Measurements from ENCODE around the gene CDKAL1. TPM values are rescaled to one million over a fixed set of nuclear protein-coding genes. Genes with fewer than 3 reads are reported as not detected.

Gene CDKAL1
- total and polyA plus RNA-seq, 9 of the 15 experiments (the other 6 are each of a cell fraction or from before 2014, with no cell fraction given): 11.2 to 36.3 (median 20.1) TPM

- ChIA-PET CTCF (ENCODE audit: low intra/inter-chr PET ratio) (no interaction called here), POLR2A (no interaction called here)
- Histone ChIP-seq H3K4me2 (ENCODE audit: insufficient read depth, low read length) (no peak overlapping the region), H4K20me1 (replicated peaks; ENCODE audit: control insufficient read depth, insufficient read depth, low read length) (no peaks in the 10 kb centered on the region), H3K4me1 (replicated peaks in 1 of 2; ENCODE audit: control insufficient read depth in 2 of 2, insufficient read depth in 2 of 2, low read length in 2 of 2) (no peaks in the 10 kb centered on the region), H3K9ac (ENCODE audit: insufficient read depth in 1 of 2, low read depth in 2 of 2, low read length in 2 of 2) (no peak overlapping the region), H3K27me3 (ENCODE audit: control insufficient read depth in 2 of 2, insufficient read depth in 2 of 2, low read length in 2 of 2) (no peaks in the 10 kb centered on the region), H3K36me3 (ENCODE audit: control insufficient read depth, insufficient read depth, low read length) (no peaks in the 10 kb centered on the region), H2AFZ (ENCODE audit: low read depth, low read length) (no peak overlapping the region), H3K4me3 (no peak overlapping the region), H3K9me1 (ENCODE audit: control insufficient read depth, insufficient read depth, low read length) (no peaks in the 10 kb centered on the region), H3K79me2 (ENCODE audit: control insufficient read depth, insufficient read depth, low read length) (no peaks in the 10 kb centered on the region), H3K27ac (ENCODE audit: extremely low read depth, low read depth, low read length) (no peak overlapping the region), H3K9me3 (replicated peaks; ENCODE audit: control insufficient read depth, insufficient read depth, low read depth, low read length) (no peaks in the 10 kb centered on the region)
- ATAC-seq (no peak), FAIRE-seq (no peak), DNase-seq (ENCODE audit: extremely low read depth in 1 of 4, low spot score in 3 of 4) (no peak)
- 70% methylated on average over 5 of the region's 5 CpGs for WGBS (ENCODE audit: insufficient coverage, low coverage, missing lambda C conversion rate)
- intact Hi-C loops (cut with micrococcal nuclease) (no loop called here), in situ Hi-C loops (cut with MboI) (no loop called here)
- TF ChIP-seq KDM2B (CRISPR knock-in tag; IDR thresholded peaks at IDR 0.05) (no peak), CCNT2 (IDR thresholded peaks at IDR 0.05; ENCODE audit: borderline replicate concordance, extremely low read depth, insufficient read length, low read depth, low read length) (no peak), ZSCAN29 (IDR thresholded peaks at IDR 0.05) (no peak), FUS (optimal IDR thresholded peaks at IDR 0.05; ENCODE audit: low read depth, low read length) (no peak), BMI1 (IDR thresholded peaks at IDR 0.05; ENCODE audit: low read length) (no peak), TAF9B (IDR thresholded peaks at IDR 0.05; ENCODE audit: partially characterized antibody) (no peak), FOXP1 (CRISPR knock-in tag; IDR thresholded peaks at IDR 0.05) (no peak), CBFA2T3 (IDR thresholded peaks at IDR 0.05) (no peak), MEF2D (tag; conservative IDR thresholded peaks at IDR 0.05; ENCODE audit: low read depth) (no peak), BRCA1 (IDR thresholded peaks at IDR 0.05) (no peak), BRCA1 (CRISPR knock-in tag; IDR thresholded peaks at IDR 0.05) (no peak), JUND (IDR thresholded peaks at IDR 0.05; ENCODE audit: borderline replicate concordance, low read depth, low read length) (no peak), JUND (tag; IDR thresholded peaks at IDR 0.05; ENCODE audit: borderline replicate concordance, low read depth, low read length) (no peak), ATF1 (CRISPR knock-in tag; IDR thresholded peaks at IDR 0.05) (no peak), ATF1 (tag; IDR thresholded peaks at IDR 0.05) (no peak), ZNF780A (CRISPR knock-in tag; IDR thresholded peaks at IDR 0.05) (no peak)
- BruUV-seq (replicated peaks): no TSS peak
These were observed 442.2 kb downstream of the CDKAL1 start for GRCh38 chr6:20976391-20976918.

Measured in K562 (cell line).